ENCODE results near the gene B4GALNT4.

- TF ChIP-seq CTCF (IDR thresholded peaks at IDR 0.05; ENCODE audit: borderline replicate concordance, extremely low read depth, low read length, poor library complexity, severe bottlenecking), result no peak
- TF ChIP-seq EZH2 (IDR thresholded peaks at IDR 0.05; ENCODE audit: borderline replicate concordance, low read depth, low read length, severe bottlenecking), result no peak
Observed at GRCh38 chr11:416051-416756, 46.9 kb downstream of the B4GALNT4 start.

Data from DND-41 (cell line).